PC-3 (cell line): ENCODE results near the gene UBE2Q1. TPM values are rescaled to one million over a fixed set of nuclear protein-coding genes. Genes with fewer than 3 reads are reported as not detected.

Experiments used
- ATAC-seq: fragments of 200-7000 bp; cut with Tn5 transposase; 2 replicates; pipeline ENCODE4 v1.9.1; 2020; ENCODE audit warnings: mild to moderate bottlenecking, moderate library complexity
- BruUV-seq: library from RNA; stranded (reverse); fragments of 400-500 nt; replicated peaks from 2 replicates; lab custom pipeline; 2021; lab: Mats Ljungman, UMichigan
- CTCF ChIA-PET: fragments of 300-600 bp; sonication (Branson Sonifier 250); formaldehyde crosslinking; loops from one replicate; lab custom pipeline; 2022; ENCODE audit warnings: antibody characterized with exemption; lab: Charles Lee
- POLR2A ChIA-PET: fragments of 300-600 bp; sonication (Branson Sonifier 250); formaldehyde crosslinking; loops from one replicate; lab custom pipeline; 2022; ENCODE audit warnings: antibody characterized with exemption; ENCODE audit not compliant: unreplicated experiment; lab: Charles Lee
- DNase-seq: peaks from one replicate; pipeline ENCODE4 v3.0.0-alpha.2; 2015
- H2AFZ ChIP-seq: fragments of 300-600 bp; sonication (generic); 2 replicates; pipeline ENCODE4 v1.6.0; 2016; ENCODE audit warnings: antibody characterized with exemption, low read length
- H3F3A ChIP-seq: fragments of 300-600 bp; sonication (generic); one replicate; pipeline ENCODE4 v1.6.0; 2017; ENCODE audit warnings: antibody characterized with exemption, low read length, control low read depth, mild to moderate bottlenecking; ENCODE audit not compliant: unreplicated experiment
- H3K27ac ChIP-seq: fragments of 300-600 bp; sonication (generic); 2 replicates; pipeline ENCODE4 v1.5.1; 2016; ENCODE audit warnings: mild to moderate bottlenecking, low read length
- H3K27me3 ChIP-seq: fragments of 300-600 bp; sonication (generic); 2 replicates; pipeline ENCODE4 v1.6.1; 2016; ENCODE audit warnings: low read length, mixed read lengths
- H3K36me3 ChIP-seq: fragments of 300-600 bp; sonication (generic); 2 replicates; pipeline ENCODE4 v1.6.1; 2016; ENCODE audit warnings: low read depth, mixed run types, low read length, mixed read lengths
- H3K4me1 ChIP-seq: fragments of 300-600 bp; sonication (generic); 2 replicates; pipeline ENCODE4 v1.5.1; 2016; ENCODE audit warnings: low read length; ENCODE audit not compliant: insufficient read depth
- H3K4me2 ChIP-seq: fragments of 300-600 bp; sonication (generic); 2 replicates; pipeline ENCODE4 v1.6.0; 2016; ENCODE audit warnings: low read length
- H3K4me3 ChIP-seq: fragments of 300-600 bp; sonication (generic); 2 replicates; pipeline ENCODE4 v1.5.1; 2016; ENCODE audit warnings: mild to moderate bottlenecking, low read length, mixed read lengths
- H3K79me2 ChIP-seq: fragments of 300-600 bp; sonication (generic); 2 replicates; pipeline ENCODE4 v1.6.1; 2017; ENCODE audit warnings: low read length, mixed read lengths
- H3K9ac ChIP-seq: fragments of 300-600 bp; sonication (generic); 2 replicates; pipeline ENCODE4 v1.6.0; 2016; ENCODE audit warnings: mild to moderate bottlenecking, low read length
- H3K9me2 ChIP-seq: fragments of 300-600 bp; sonication (generic); replicated peaks from 2 replicates; pipeline ENCODE4 v1.6.1; 2016; ENCODE audit warnings: mixed run types, low read length, mixed read lengths
- H3K9me3 ChIP-seq: fragments of 300-600 bp; sonication (generic); 2 replicates; pipeline ENCODE4 v1.6.1; 2016; ENCODE audit warnings: low read length, mixed read lengths
- H4K20me1 ChIP-seq: fragments of 300-600 bp; sonication (generic); 2 replicates; pipeline ENCODE4 v1.6.1; 2016; ENCODE audit warnings: low read length, mixed read lengths
- EZH2 ChIP-seq: fragments of 300-600 bp; sonication (generic); IDR thresholded peaks from one replicate; pipeline ENCODE4 v1.6.1; 2017; ENCODE audit warnings: antibody characterized with exemption, mild to moderate bottlenecking, low read length; ENCODE audit not compliant: unreplicated experiment
- EZH2phosphoT487 ChIP-seq: fragments of 300-600 bp; sonication (generic); IDR thresholded peaks from 2 replicates; pipeline ENCODE4 v1.6.1; 2018; ENCODE audit warnings: mild to moderate bottlenecking, antibody characterized with exemption, low read length, borderline replicate concordance
- intact Hi-C: fragments of 100-400 bp; cut with micrococcal nuclease; formaldehyde crosslinking; loops from 2 replicates; pipeline ENCODE4 v1.9.0; 2023
- total RNA-seq: library from RNA; depleted of rRNA; stranded (reverse); fragments of >200 nt; gene quantifications from 2 replicates; pipeline ENCODE4 v1.2.3, GENCODE V29; 2014
- TF ChIP-seq, protein P1 (sequence below): fragments of 300-600 bp; sonication (generic); conservative IDR thresholded peaks from 2 replicates; pipeline ENCODE4 v1.5.1; 2017; ENCODE audit warnings: antibody characterized with exemption, low read depth, mild to moderate bottlenecking, low read length

Gene UBE2Q1
- total RNA-seq, 1 experiment from 2014 or later: 40.0 TPM

DNA sequence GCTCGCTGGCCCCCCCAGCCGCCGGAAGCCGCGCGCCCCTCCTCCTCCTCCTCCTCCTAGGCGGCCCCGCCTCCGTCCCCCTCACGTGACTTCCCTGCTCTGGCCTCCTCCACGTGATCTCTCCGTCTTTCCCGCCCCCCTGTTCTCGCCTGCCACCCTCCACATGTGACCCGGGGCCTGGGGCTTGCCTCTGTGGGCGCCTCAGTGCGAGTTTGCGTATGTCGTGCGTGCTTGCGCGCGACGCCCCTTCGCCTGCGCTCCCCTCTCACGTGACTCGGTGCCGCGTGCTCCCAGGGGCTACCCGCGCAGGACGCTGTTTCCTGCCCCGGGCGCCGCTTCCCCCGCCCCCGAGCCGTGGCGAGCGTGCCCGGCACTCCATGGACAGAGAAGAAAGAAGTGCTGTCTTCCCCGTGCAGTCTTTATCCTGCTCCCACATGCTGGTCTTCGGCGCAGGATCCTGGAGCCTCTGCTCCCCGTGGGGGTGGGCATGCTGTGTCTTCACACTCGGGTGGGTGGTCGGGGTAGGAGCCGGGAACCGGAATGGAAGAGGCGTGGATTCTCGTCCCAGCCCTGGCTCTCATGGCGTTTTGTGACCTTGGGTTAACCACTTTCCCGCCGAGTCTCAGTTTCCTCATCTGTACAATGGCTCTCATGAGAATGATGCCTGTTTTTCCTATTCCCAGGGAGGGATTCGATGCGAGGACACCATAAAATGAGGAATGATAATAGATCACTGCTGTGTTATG, 431 bp upstream of the UBE2Q1 start:
- intact Hi-C loops: loop anchor here (1.0 to 5.0 kb wide), 7 partner anchors 49 to 378 kb away; partner anchors contain the start of genes ADAR, IL6R and PMVK
- H3K4me2 ChIP-seq: peak overlapping the region; percentile 82
- no peaks in the 10 kb centered on the region for H3K9me2 ChIP-seq
- H3K27me3 ChIP-seq: no peaks in the 10 kb centered on the region
- H3K4me1 ChIP-seq: peaks cover 24% of the 10 kb centered on the region
- H3K9me3 ChIP-seq: no peaks in the 10 kb centered on the region
- ChIA-PET POLR2A (interaction anchor here (0.6 to 0.7 kb wide), 3 partner anchors 319 to 595 kb away, joined by 3 to 14 read pairs (median 5); partner anchors contain the start of gene SLC39A1), CTCF (interaction anchor here (0.6 to 1.5 kb wide), 7 partner anchors 12 to 385 kb away, joined by 3 to 5 read pairs (median 4); no protein-coding TSS in a partner anchor)
- H3F3A ChIP-seq: no peaks in the 10 kb centered on the region
- TF ChIP-seq, protein P1, sequence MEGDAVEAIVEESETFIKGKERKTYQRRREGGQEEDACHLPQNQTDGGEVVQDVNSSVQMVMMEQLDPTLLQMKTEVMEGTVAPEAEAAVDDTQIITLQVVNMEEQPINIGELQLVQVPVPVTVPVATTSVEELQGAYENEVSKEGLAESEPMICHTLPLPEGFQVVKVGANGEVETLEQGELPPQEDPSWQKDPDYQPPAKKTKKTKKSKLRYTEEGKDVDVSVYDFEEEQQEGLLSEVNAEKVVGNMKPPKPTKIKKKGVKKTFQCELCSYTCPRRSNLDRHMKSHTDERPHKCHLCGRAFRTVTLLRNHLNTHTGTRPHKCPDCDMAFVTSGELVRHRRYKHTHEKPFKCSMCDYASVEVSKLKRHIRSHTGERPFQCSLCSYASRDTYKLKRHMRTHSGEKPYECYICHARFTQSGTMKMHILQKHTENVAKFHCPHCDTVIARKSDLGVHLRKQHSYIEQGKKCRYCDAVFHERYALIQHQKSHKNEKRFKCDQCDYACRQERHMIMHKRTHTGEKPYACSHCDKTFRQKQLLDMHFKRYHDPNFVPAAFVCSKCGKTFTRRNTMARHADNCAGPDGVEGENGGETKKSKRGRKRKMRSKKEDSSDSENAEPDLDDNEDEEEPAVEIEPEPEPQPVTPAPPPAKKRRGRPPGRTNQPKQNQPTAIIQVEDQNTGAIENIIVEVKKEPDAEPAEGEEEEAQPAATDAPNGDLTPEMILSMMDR: no peak
- TF ChIP-seq EZH2phosphoT487: peak; percentile 64
- TF ChIP-seq EZH2: no peak
- peak overlapping the region; percentile 75 for H3K9ac ChIP-seq
- H3K27ac ChIP-seq: peak overlapping the region; percentile 74
- peaks cover 13% of the 10 kb centered on the region; the same call in 1 of the 2 replicates for H4K20me1 ChIP-seq
- DNase-seq (peak; percentile 97), ATAC-seq (peak; percentile 90)
- peak overlapping the region; percentile 64 for H3K4me3 ChIP-seq
- TSS peak; percentile 90 for BruUV-seq
- peaks cover 39% of the 10 kb centered on the region for H3K79me2 ChIP-seq
- H2AFZ ChIP-seq: peak overlapping the region; percentile 94
- peaks cover 22% of the 10 kb centered on the region for H3K36me3 ChIP-seq

DNA sequence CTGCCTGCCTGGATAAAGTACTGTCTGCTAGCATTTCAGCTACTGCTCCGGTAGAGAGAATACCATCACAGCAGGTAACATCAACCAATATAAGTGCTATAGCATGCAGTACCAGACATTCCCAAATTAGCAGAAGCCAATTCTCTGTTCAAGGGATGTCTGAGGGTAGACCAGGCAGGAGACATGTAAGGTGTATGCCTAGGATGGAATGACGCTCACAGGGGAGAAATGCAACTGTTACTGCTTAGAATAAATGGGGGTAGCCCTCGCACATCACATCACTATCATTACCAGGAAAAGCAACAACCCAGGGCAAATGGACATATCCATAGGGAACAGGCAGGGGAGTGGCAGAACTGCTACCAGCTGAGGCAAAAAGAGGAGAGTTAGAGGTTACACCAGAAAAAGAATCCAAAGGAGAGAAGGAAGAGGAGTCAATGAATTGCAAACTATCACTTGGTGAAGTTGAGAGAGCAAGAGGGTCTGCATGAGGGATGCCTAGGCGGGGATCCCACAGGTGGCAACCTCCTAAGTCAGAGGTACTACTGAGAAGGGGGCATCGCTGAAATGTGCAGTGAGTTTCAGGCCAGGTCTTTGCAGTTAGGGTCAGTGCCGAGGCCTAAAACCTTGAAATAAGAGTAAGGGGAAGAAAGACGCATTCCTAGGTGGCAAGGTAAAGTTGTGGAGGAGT, 1.1 kb downstream of the UBE2Q1 start:
- no peaks in the 10 kb centered on the region for H3K27me3 ChIP-seq
- H3K79me2 ChIP-seq: peaks cover 39% of the 10 kb centered on the region
- H3K4me2 ChIP-seq: peak overlapping the region; percentile 96
- peak overlapping the region; percentile 80 for H3K4me3 ChIP-seq
- H3K9ac ChIP-seq: peak overlapping the region; percentile 91
- BruUV-seq: no TSS peak
- no peak for ATAC-seq
- CTCF ChIA-PET: no interaction called here
- TF ChIP-seq EZH2phosphoT487: no peak
- TF ChIP-seq EZH2: no peak
- TF ChIP-seq, protein P1: no peak
- no peak overlapping the region for H3K27ac ChIP-seq
- no peaks in the 10 kb centered on the region for H3K9me2 ChIP-seq
- peaks cover 24% of the 10 kb centered on the region for H3K4me1 ChIP-seq
- intact Hi-C loops: loop anchor here (5.0 kb wide), 1 partner anchor 150 kb away; the partner anchor contains the start of gene IL6R
- POLR2A ChIA-PET: no interaction called here
- DNase-seq: no peak
- H3F3A ChIP-seq: no peaks in the 10 kb centered on the region
- no peaks in the 10 kb centered on the region for H3K9me3 ChIP-seq
- H2AFZ ChIP-seq: no peak overlapping the region
- peaks cover 17% of the 10 kb centered on the region; the same call in 1 of the 2 replicates for H4K20me1 ChIP-seq
- H3K36me3 ChIP-seq: peaks cover 37% of the 10 kb centered on the region
